Glutamatergic neuron (in vitro differentiated cells): ENCODE data around the gene CDH22. TPM values are rescaled to one million over a fixed set of nuclear protein-coding genes. Genes with fewer than 3 reads are reported as not detected.

ENCODE experiments used
- DNase-seq: peaks from one replicate; pipeline ENCODE4 v3.0.0; 2022
- H3K27ac Mint-ChIP-seq: one replicate; pipeline ENCODE4 v1.8.0; 2020; ENCODE audit warnings: mild to moderate bottlenecking, mixed read lengths, inconsistent platforms; ENCODE audit not compliant: unreplicated experiment
- H3K27me3 Mint-ChIP-seq: one replicate; pipeline ENCODE4 v1.8.0; 2020; ENCODE audit warnings: mild to moderate bottlenecking, moderate library complexity, mixed read lengths, inconsistent platforms; ENCODE audit not compliant: unreplicated experiment
- H3K36me3 Mint-ChIP-seq: one replicate; pipeline ENCODE4 v1.8.0; 2020; ENCODE audit warnings: mild to moderate bottlenecking, mixed read lengths, inconsistent platforms; ENCODE audit not compliant: unreplicated experiment
- H3K4me1 Mint-ChIP-seq: one replicate; pipeline ENCODE4 v1.8.0; 2020; ENCODE audit warnings: mild to moderate bottlenecking, low read depth, mixed read lengths, inconsistent platforms; ENCODE audit not compliant: unreplicated experiment
- H3K4me3 Mint-ChIP-seq: one replicate; pipeline ENCODE4 v1.8.0; 2020; ENCODE audit warnings: mild to moderate bottlenecking, mixed read lengths, inconsistent platforms; ENCODE audit not compliant: unreplicated experiment
- H3K9me3 Mint-ChIP-seq: one replicate; pipeline ENCODE4 v1.8.0; 2020; ENCODE audit warnings: mild to moderate bottlenecking, moderate library complexity, mixed read lengths, inconsistent platforms; ENCODE audit not compliant: unreplicated experiment
- CTCF ChIP-seq: fragments of 200-600 bp; sonication (generic); IDR thresholded peaks from one replicate; pipeline ENCODE4 v1.5.0; 2021; ENCODE audit not compliant: partially characterized antibody, unreplicated experiment
- total RNA-seq: library from RNA; stranded (reverse); fragmentation: NEBNext Ultra II Directional; extraction: Animal tissue kit (Norgen Biotek cat#: 25700); gene quantifications from one replicate; pipeline ENCODE4 v1.2.1, GENCODE V29; 2021; ENCODE audit not compliant: unreplicated experiment

Gene CDH22
- total RNA-seq, 1 donor from 2014 or later: 7.9 TPM

GRCh38 chr20:46215913-46216707 is 92.2 kb downstream of the CDH22 start:
- H3K9me3 Mint-ChIP-seq: peaks cover 7% of the 10 kb centered on the region
- H3K4me1 Mint-ChIP-seq: peaks cover 50% of the 10 kb centered on the region
- TF ChIP-seq CTCF: no peak
- peak; percentile 81 for DNase-seq
- no peaks in the 10 kb centered on the region for H3K36me3 Mint-ChIP-seq
- peaks cover 3% of the 10 kb centered on the region for H3K27me3 Mint-ChIP-seq
- H3K27ac Mint-ChIP-seq: no peak overlapping the region
- no peak overlapping the region for H3K4me3 Mint-ChIP-seq

- no peaks in the 10 kb centered on the region for H3K36me3 Mint-ChIP-seq
- H3K27me3 Mint-ChIP-seq: peaks cover 5% of the 10 kb centered on the region
- peak overlapping the region; percentile 14 for H3K4me3 Mint-ChIP-seq
- no peak for TF ChIP-seq CTCF
- H3K27ac Mint-ChIP-seq: peak overlapping the region; percentile 5
- peaks cover 44% of the 10 kb centered on the region for H3K4me1 Mint-ChIP-seq
- peaks cover 7% of the 10 kb centered on the region for H3K9me3 Mint-ChIP-seq
- DNase-seq: no peak
These were observed 93.3 kb downstream of the CDH22 start for GRCh38 chr20:46214824-46215488.

- Mint-ChIP-seq H3K9me3 (peaks cover 7% of the 10 kb centered on the region), H3K4me3 (peak overlapping the region; percentile 9)
- no peak for TF ChIP-seq CTCF
These were observed 94.1 kb downstream of the CDH22 start for GRCh38 chr20:46213946-46214823.

GRCh38 chr20:46212876-46213275 is 95.4 kb downstream of the CDH22 start:
- no peak for TF ChIP-seq CTCF
- no peak overlapping the region for H3K4me3 Mint-ChIP-seq
- no peak overlapping the region for H3K27ac Mint-ChIP-seq

More at GRCh38 chr20:46213946-46214823, 94.1 kb downstream of the CDH22 start:
- peaks cover 42% of the 10 kb centered on the region for H3K4me1 Mint-ChIP-seq
- H3K36me3 Mint-ChIP-seq: peaks cover under 1% of the 10 kb centered on the region
- peaks cover 7% of the 10 kb centered on the region for H3K27me3 Mint-ChIP-seq
- H3K27ac Mint-ChIP-seq: peak overlapping the region; percentile 28
- DNase-seq: no peak

More at GRCh38 chr20:46212876-46213275, 95.4 kb downstream of the CDH22 start:
- H3K36me3 Mint-ChIP-seq: peaks cover 5% of the 10 kb centered on the region
- H3K27me3 Mint-ChIP-seq: peaks cover 9% of the 10 kb centered on the region
- peaks cover 7% of the 10 kb centered on the region for H3K9me3 Mint-ChIP-seq
- peaks cover 46% of the 10 kb centered on the region for H3K4me1 Mint-ChIP-seq
- DNase-seq: no peak
